Colonic mucosa (tissue), 4 donors: ENCODE measurements around the gene CILP2. TPM values are rescaled to one million over a fixed set of nuclear protein-coding genes. Genes with fewer than 3 reads are reported as not detected.

Experiments
- DNase-seq: peaks from one replicate; pipeline ENCODE4 v3.0.0-alpha.2; 2020
- H3K27ac ChIP-seq: fragments of 200-600 bp; one replicate; pipeline ENCODE4 v1.8.0; 2021
- H3K27me3 ChIP-seq: fragments of 200-600 bp; one replicate; pipeline ENCODE4 v1.8.0; 2021
- H3K36me3 ChIP-seq: fragments of 200-600 bp; one replicate; pipeline ENCODE4 v1.8.0; 2021
- H3K4me1 ChIP-seq: fragments of 200-600 bp; one replicate; pipeline ENCODE4 v1.8.0; 2021; ENCODE audit warnings: mild to moderate bottlenecking
- H3K4me3 ChIP-seq: fragments of 200-600 bp; one replicate; pipeline ENCODE4 v1.8.0; 2021
- H3K9ac ChIP-seq, 2 donors: one replicate each; pipeline ENCODE4 v1.7.0; 2013; ENCODE audit warnings: control low read depth in 2 of 2, low read depth in 2 of 2, low read length in 2 of 2
- H3K9me3 ChIP-seq: fragments of 200-600 bp; one replicate; pipeline ENCODE4 v1.8.0; 2021
- CTCF ChIP-seq: fragments of 200-600 bp; IDR thresholded peaks from one replicate; pipeline ENCODE4 v1.8.0; 2022; ENCODE audit warnings: antibody characterized with exemption, mild to moderate bottlenecking
- intact Hi-C: fragments of 100-400 bp; cut with DNase I; formaldehyde crosslinking; loops from one replicate; pipeline ENCODE4 v1.14.1; 2022
- total RNA-seq, 2 donors: library from RNA; stranded (reverse); fragmentation: NEBNext Ultra II Directional in 1 of 2; extraction: Animal tissue kit (Norgen Biotek cat#: 25700) in 1 of 2; gene quantifications; one replicate each; pipeline ENCODE4 v1.2.1, GENCODE V29; 2021
- donor health status: healthy.
- donor health status: DM: no; HTN: no; CAD: no.
- donor health status: DM: no; HTN: no; CAD: no.

Gene CILP2
- total RNA-seq, 2 donors from 2014 or later, result 0.05 to 0.35 TPM

GRCh38 chr19:19491321-19492025 is 46.6 kb upstream of the CILP2 start:
- no peak overlapping the region for H3K27ac ChIP-seq
- H3K4me1 ChIP-seq, result peaks cover 29% of the 10 kb centered on the region
- H3K9ac ChIP-seq, result no peak overlapping the region
- no peak overlapping the region for H3K4me3 ChIP-seq
- no peak for DNase-seq
- intact Hi-C loops, result loop anchor here (2.0 to 5.0 kb wide), 2 partner anchors 84 to 125 kb away; partner anchors contain the start of gene GATAD2A
- H3K9me3 ChIP-seq, result no peaks in the 10 kb centered on the region
- H3K36me3 ChIP-seq, result peaks cover 16% of the 10 kb centered on the region
- H3K27me3 ChIP-seq, result no peaks in the 10 kb centered on the region
- no peak for TF ChIP-seq CTCF

- no peak for DNase-seq
- Histone ChIP-seq H3K4me3 (no peak overlapping the region), H3K27ac (no peak overlapping the region), H3K9ac (no peak overlapping the region), H3K36me3 (peaks cover 17% of the 10 kb centered on the region), H3K27me3 (no peaks in the 10 kb centered on the region), H3K4me1 (peaks cover 29% of the 10 kb centered on the region), H3K9me3 (no peaks in the 10 kb centered on the region)
- intact Hi-C loops, result loop anchor here (5.0 kb wide), 1 partner anchor 85 kb away; the partner anchor contains the start of gene GATAD2A
- TF ChIP-seq CTCF, result no peak
Observed at GRCh38 chr19:19492026-19492610, 45.9 kb upstream of the CILP2 start.

- no peak for DNase-seq
- Histone ChIP-seq H3K27me3 (no peaks in the 10 kb centered on the region), H3K4me1 (peaks cover 14% of the 10 kb centered on the region), H3K4me3 (no peak overlapping the region), H3K36me3 (peaks cover 21% of the 10 kb centered on the region), H3K9ac (no peak overlapping the region), H3K27ac (no peak overlapping the region), H3K9me3 (no peaks in the 10 kb centered on the region)
- intact Hi-C loops, result loop anchor here (5.0 kb wide), 1 partner anchor 87 kb away; the partner anchor contains the start of gene GATAD2A
- no peak for TF ChIP-seq CTCF
Observed at GRCh38 chr19:19493841-19494546, 44.1 kb upstream of the CILP2 start.

- Histone ChIP-seq H3K27me3 (no peaks in the 10 kb centered on the region), H3K9me3 (no peaks in the 10 kb centered on the region), H3K4me1 (no peaks in the 10 kb centered on the region), H3K27ac (no peak overlapping the region), H3K36me3 (peaks cover 27% of the 10 kb centered on the region), H3K9ac (no peak overlapping the region), H3K4me3 (no peak overlapping the region)
- intact Hi-C loops, result no loop called here
- DNase-seq, result no peak
- no peak for TF ChIP-seq CTCF
Observed at GRCh38 chr19:19495614-19496603, 42.2 kb upstream of the CILP2 start.
